H9 (cell line): ENCODE results near the gene RNF212. TPM values are rescaled to one million over a fixed set of nuclear protein-coding genes. Genes with fewer than 3 reads are reported as not detected.
A peak's percentile ranks its signal among the peaks of the same experiment; 100 is the strongest.

Source experiments
- DNase-seq: peaks from one replicate; pipeline ENCODE4 v3.0.0-alpha.2; 2017
- H2AFZ ChIP-seq: one replicate; pipeline ENCODE4 v1.6.1; 2013; ENCODE audit warnings: mild to moderate bottlenecking, low read length, control low read depth, moderate library complexity
- H2AK5ac ChIP-seq: 2 replicates; pipeline ENCODE4 v1.6.1; 2013; ENCODE audit warnings: low read length, control low read depth, mixed read lengths; ENCODE audit not compliant: insufficient read length
- H2BK120ac ChIP-seq: one replicate; pipeline ENCODE4 v1.6.1; 2013; ENCODE audit warnings: low read depth, mild to moderate bottlenecking, low read length, control low read depth, inconsistent platforms; ENCODE audit not compliant: poor library complexity, severe bottlenecking
- H2BK12ac ChIP-seq: 2 replicates; pipeline ENCODE4 v1.6.1; 2013; ENCODE audit warnings: low read length, control low read depth, mixed read lengths, low read depth; ENCODE audit not compliant: insufficient read length
- H2BK15ac ChIP-seq: 2 replicates; pipeline ENCODE4 v1.6.1; 2013; ENCODE audit warnings: low read depth, low read length, control low read depth
- H2BK20ac ChIP-seq: one replicate; pipeline ENCODE4 v1.6.1; 2013; ENCODE audit warnings: low read depth, mild to moderate bottlenecking, low read length, control low read depth, inconsistent platforms; ENCODE audit not compliant: poor library complexity, severe bottlenecking
- H2BK5ac ChIP-seq: 2 replicates; pipeline ENCODE4 v1.6.1; 2013; ENCODE audit warnings: low read length, control low read depth, mixed read lengths; ENCODE audit not compliant: insufficient read length
- H3K14ac ChIP-seq: 2 replicates; pipeline ENCODE4 v1.6.1; 2013; ENCODE audit warnings: low read length, control low read depth; ENCODE audit not compliant: insufficient read depth
- H3K18ac ChIP-seq: 2 replicates; pipeline ENCODE4 v1.6.1; 2013; ENCODE audit warnings: low read depth, mild to moderate bottlenecking, mixed read lengths, low read length, control low read depth; ENCODE audit not compliant: insufficient read length
- H3K23ac ChIP-seq: 2 replicates; pipeline ENCODE4 v1.6.1; 2013; ENCODE audit warnings: low read length, control low read depth, mixed read lengths, low read depth; ENCODE audit not compliant: insufficient read length
- H3K23me2 ChIP-seq: 2 replicates; pipeline ENCODE4 v1.6.1; 2013; ENCODE audit warnings: low read depth, mild to moderate bottlenecking, mixed read lengths, low read length, control low read depth; ENCODE audit not compliant: insufficient read length, poor library complexity, severe bottlenecking
- H3K27ac ChIP-seq: 2 replicates; pipeline ENCODE4 v1.5.1; 2013; ENCODE audit warnings: low read length, control low read depth, mixed read lengths, low read depth; ENCODE audit not compliant: insufficient read length
- H3K27me3 ChIP-seq: 2 replicates; pipeline ENCODE4 v1.6.1; 2013; ENCODE audit warnings: low read length, control low read depth, inconsistent platforms; ENCODE audit not compliant: insufficient read depth
- H3K4ac ChIP-seq: 2 replicates; pipeline ENCODE4 v1.6.1; 2013; ENCODE audit warnings: low read depth, mild to moderate bottlenecking, control low read depth, inconsistent platforms, low read length, moderate library complexity
- H3K4me1 ChIP-seq: 2 replicates; pipeline ENCODE4 v1.6.1; 2013; ENCODE audit warnings: low read length, control low read depth, inconsistent platforms; ENCODE audit not compliant: insufficient read depth
- H3K4me2 ChIP-seq: 2 replicates; pipeline ENCODE4 v1.6.1; 2013; ENCODE audit warnings: low read length, control low read depth, mixed read lengths; ENCODE audit not compliant: insufficient read length, insufficient read depth
- H3K56ac ChIP-seq: 2 replicates; pipeline ENCODE4 v1.6.1; 2013; ENCODE audit warnings: low read depth, mild to moderate bottlenecking, mixed read lengths, low read length, control low read depth; ENCODE audit not compliant: insufficient read length
- H3K79me1 ChIP-seq: 2 replicates; pipeline ENCODE4 v1.6.1; 2013; ENCODE audit warnings: low read depth, mild to moderate bottlenecking, moderate library complexity, low read length, control low read depth, inconsistent platforms; ENCODE audit not compliant: insufficient read depth, poor library complexity, severe bottlenecking
- H3K79me2 ChIP-seq: 2 replicates; pipeline ENCODE4 v1.6.1; 2013; ENCODE audit warnings: low read length, control low read depth, inconsistent platforms; ENCODE audit not compliant: insufficient read depth
- H3K9ac ChIP-seq: 2 replicates; pipeline ENCODE4 v1.6.1; 2013; ENCODE audit warnings: low read length, control low read depth, mixed read lengths; ENCODE audit not compliant: insufficient read length; ENCODE audit errors: extremely low read depth
- H3K9me3 ChIP-seq: one replicate; pipeline ENCODE4 v1.6.1; 2013; ENCODE audit warnings: low read depth, low read length, inconsistent platforms; ENCODE audit not compliant: control insufficient read depth
- H3T11ph ChIP-seq: one replicate; pipeline ENCODE4 v1.6.1; 2013; ENCODE audit warnings: mild to moderate bottlenecking, low read length, control low read depth, inconsistent platforms
- H4K20me1 ChIP-seq: one replicate; pipeline ENCODE4 v1.6.1; 2013; ENCODE audit not compliant: control insufficient read depth, insufficient read length, insufficient read depth
- H4K5ac ChIP-seq: 2 replicates; pipeline ENCODE4 v1.6.1; 2013; ENCODE audit warnings: low read depth, mild to moderate bottlenecking, mixed read lengths, low read length, control low read depth; ENCODE audit not compliant: insufficient read length
- H4K8ac ChIP-seq: replicated peaks from 2 replicates; pipeline ENCODE4 v1.6.1; 2013; ENCODE audit warnings: low read length, control low read depth, mixed read lengths, low read depth; ENCODE audit not compliant: insufficient read length
- H4K91ac ChIP-seq: 2 replicates; pipeline ENCODE4 v1.6.1; 2013; ENCODE audit warnings: low read depth, mild to moderate bottlenecking, moderate library complexity, mixed read lengths, low read length, control low read depth; ENCODE audit not compliant: insufficient read length
- H3K27ac Mint-ChIP-seq, 3 experiments: 2 replicates in 2 of 3; 3 replicates in 1 of 3; pipeline ENCODE4 v1.8.0; 2020 to 2021; ENCODE audit warnings: mixed read lengths in 3 of 3, mild to moderate bottlenecking in 1 of 3, moderate library complexity in 1 of 3
- H3K27me3 Mint-ChIP-seq: 2 replicates; pipeline ENCODE4 v1.8.0; 2021; ENCODE audit warnings: low read depth, mild to moderate bottlenecking, moderate library complexity, mixed read lengths
- H3K36me3 Mint-ChIP-seq, 3 experiments: 2 replicates in 2 of 3; 3 replicates in 1 of 3; pipeline ENCODE4 v1.8.0; 2020 to 2021; ENCODE audit warnings: low read depth in 3 of 3, mixed read lengths in 3 of 3; ENCODE audit not compliant: insufficient read depth in 1 of 3
- H3K4me1 Mint-ChIP-seq, 2 experiments: 2 replicates each; pipeline ENCODE4 v1.8.0; 2020; ENCODE audit warnings: mixed read lengths in 2 of 2
- H3K4me3 Mint-ChIP-seq, 2 experiments: 2 replicates in 1 of 2; 3 replicates in 1 of 2; pipeline ENCODE4 v1.8.0; 2020 to 2021; ENCODE audit warnings: mild to moderate bottlenecking in 2 of 2, mixed read lengths in 2 of 2, moderate library complexity in 1 of 2
- H3K9me3 Mint-ChIP-seq, 2 experiments: 2 replicates in 1 of 2; 3 replicates in 1 of 2; pipeline ENCODE4 v1.8.0; 2020; ENCODE audit warnings: mild to moderate bottlenecking in 2 of 2, mixed read lengths in 2 of 2, moderate library complexity in 1 of 2
- CTCF ChIP-seq: fragments of 200-600 bp; sonication (generic); conservative IDR thresholded peaks from 3 replicates; pipeline ENCODE4 v1.8.0; 2021; ENCODE audit warnings: antibody characterized with exemption, mild to moderate bottlenecking
- WGBS: extraction: QIAGEN DNeasy Blood & Tissue Kit; methylation state at CpG from one replicate; pipeline ENCODE4 v1.1.7; 2013; ENCODE audit warnings: missing lambda C conversion rate, low lambda C conversion rate, mixed read lengths; ENCODE audit not compliant: insufficient read length; ENCODE audit errors: extremely low coverage; 5-methylcytosine and 5-hydroxymethylcytosine counted together
- total RNA-seq: library from RNA; stranded (reverse); gene quantifications from 2 replicates; pipeline ENCODE4 v1.2.1, GENCODE V29; 2021

RNF212 gene
- total RNA-seq, 1 experiment from 2014 or later = 3.0 TPM

- no peaks in the 10 kb centered on the region for H3K9me3 ChIP-seq
- peaks cover 4 to 7% of the 10 kb centered on the region in 2 experiments for H3K4me1 Mint-ChIP-seq
- H3K4me3 Mint-ChIP-seq = no peak overlapping the region
Measured at GRCh38 chr4:1077711-1078477, 35.5 kb downstream of the RNF212 start.

More at GRCh38 chr4:1077711-1078477, 35.5 kb downstream of the RNF212 start:
- H4K5ac ChIP-seq = no peak overlapping the region
- H2BK15ac ChIP-seq = no peak overlapping the region
- H2AFZ ChIP-seq = no peak overlapping the region
- H3K9ac ChIP-seq = no peak overlapping the region
- H3K4ac ChIP-seq = no peak overlapping the region
- H3K9me3 Mint-ChIP-seq = no peaks in the 10 kb centered on the region; a peak in 2 of 5 replicates
- H3T11ph ChIP-seq = no peak overlapping the region
- H3K56ac ChIP-seq = no peak overlapping the region
- H3K79me2 ChIP-seq = no peaks in the 10 kb centered on the region
- no peak overlapping the region for H3K18ac ChIP-seq
- peak; percentile 14 for DNase-seq
- no peak overlapping the region for H2BK20ac ChIP-seq
- H2BK120ac ChIP-seq = no peak overlapping the region
- H3K27me3 Mint-ChIP-seq = peaks cover 61% of the 10 kb centered on the region
- no peaks in the 10 kb centered on the region for H3K79me1 ChIP-seq
- no peak overlapping the region for H3K27ac Mint-ChIP-seq
- no peak overlapping the region for H2BK5ac ChIP-seq
- H3K27me3 ChIP-seq = no peaks in the 10 kb centered on the region
- no peaks in the 10 kb centered on the region for H3K23me2 ChIP-seq
- no CpG with 5 or more reads among the region's 27 CpGs for WGBS
- TF ChIP-seq CTCF = no peak
- no peak overlapping the region for H4K8ac ChIP-seq
- H3K4me2 ChIP-seq = no peak overlapping the region
- no peak overlapping the region for H3K23ac ChIP-seq
- H2AK5ac ChIP-seq = no peak overlapping the region
- no peaks in the 10 kb centered on the region for H3K4me1 ChIP-seq
- H2BK12ac ChIP-seq = no peak overlapping the region
- H4K20me1 ChIP-seq = no peaks in the 10 kb centered on the region
- H4K91ac ChIP-seq = no peak overlapping the region
- H3K14ac ChIP-seq = no peak overlapping the region
- no peak overlapping the region for H3K27ac ChIP-seq
- no peaks in the 10 kb centered on the region; a peak in 2 of 7 replicates for H3K36me3 Mint-ChIP-seq
